Measurements from ENCODE around the gene YAP1.

The YAP1 gene

DNA sequence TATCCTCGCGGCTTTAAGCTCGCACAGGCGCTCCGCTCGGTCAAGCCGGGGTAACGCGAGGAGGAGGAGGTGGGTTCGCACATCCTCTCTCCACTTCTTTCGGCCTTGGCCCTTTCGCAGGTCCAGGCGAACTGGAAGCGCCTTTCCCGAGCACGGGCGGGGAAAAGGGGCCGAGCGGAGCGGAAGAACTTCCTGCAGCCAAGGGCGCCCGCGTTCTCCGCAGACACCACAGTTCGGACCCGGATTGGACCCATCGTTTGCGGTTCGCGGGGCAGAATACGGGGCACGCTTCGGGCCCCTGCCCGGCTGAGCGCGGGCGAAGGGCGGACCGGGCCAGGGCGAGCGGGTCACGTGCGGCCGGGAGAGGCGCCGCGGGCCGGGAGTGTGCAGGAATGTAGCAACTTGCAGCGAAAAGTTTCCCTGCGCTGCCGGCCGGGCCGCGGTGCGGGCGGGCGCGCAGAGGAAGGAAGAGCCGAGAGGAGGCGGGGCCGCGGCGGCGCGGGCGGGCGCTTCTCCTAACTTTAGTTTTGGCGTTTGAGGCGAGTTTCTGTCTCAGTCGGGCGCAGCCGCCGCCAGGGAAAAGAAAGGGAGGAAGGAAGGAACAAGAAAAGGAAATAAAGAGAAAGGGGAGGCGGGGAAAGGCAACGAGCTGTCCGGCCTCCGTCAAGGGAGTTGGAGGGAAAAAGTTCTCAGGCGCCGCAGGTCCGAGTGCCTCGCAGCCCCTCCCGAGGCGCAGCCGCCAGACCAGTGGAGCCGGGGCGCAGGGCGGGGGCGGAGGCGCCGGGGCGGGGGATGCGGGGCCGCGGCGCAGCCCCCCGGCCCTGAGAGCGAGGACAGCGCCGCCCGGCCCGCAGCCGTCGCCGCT lies at the start of gene YAP1:
Gene YAP1, plus strand, starts transcription at position 552 of the 865 bp plus-strand sequence. CDS start 402 bp downstream, outside the sequence.
- DNase-seq (ENCODE audit: low spot score), result peak; percentile 80
- TF ChIP-seq, protein P1, sequence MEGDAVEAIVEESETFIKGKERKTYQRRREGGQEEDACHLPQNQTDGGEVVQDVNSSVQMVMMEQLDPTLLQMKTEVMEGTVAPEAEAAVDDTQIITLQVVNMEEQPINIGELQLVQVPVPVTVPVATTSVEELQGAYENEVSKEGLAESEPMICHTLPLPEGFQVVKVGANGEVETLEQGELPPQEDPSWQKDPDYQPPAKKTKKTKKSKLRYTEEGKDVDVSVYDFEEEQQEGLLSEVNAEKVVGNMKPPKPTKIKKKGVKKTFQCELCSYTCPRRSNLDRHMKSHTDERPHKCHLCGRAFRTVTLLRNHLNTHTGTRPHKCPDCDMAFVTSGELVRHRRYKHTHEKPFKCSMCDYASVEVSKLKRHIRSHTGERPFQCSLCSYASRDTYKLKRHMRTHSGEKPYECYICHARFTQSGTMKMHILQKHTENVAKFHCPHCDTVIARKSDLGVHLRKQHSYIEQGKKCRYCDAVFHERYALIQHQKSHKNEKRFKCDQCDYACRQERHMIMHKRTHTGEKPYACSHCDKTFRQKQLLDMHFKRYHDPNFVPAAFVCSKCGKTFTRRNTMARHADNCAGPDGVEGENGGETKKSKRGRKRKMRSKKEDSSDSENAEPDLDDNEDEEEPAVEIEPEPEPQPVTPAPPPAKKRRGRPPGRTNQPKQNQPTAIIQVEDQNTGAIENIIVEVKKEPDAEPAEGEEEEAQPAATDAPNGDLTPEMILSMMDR (IDR thresholded peaks at IDR 0.05; ENCODE audit: extremely low read depth, missing control alignments), result no peak

DNA sequence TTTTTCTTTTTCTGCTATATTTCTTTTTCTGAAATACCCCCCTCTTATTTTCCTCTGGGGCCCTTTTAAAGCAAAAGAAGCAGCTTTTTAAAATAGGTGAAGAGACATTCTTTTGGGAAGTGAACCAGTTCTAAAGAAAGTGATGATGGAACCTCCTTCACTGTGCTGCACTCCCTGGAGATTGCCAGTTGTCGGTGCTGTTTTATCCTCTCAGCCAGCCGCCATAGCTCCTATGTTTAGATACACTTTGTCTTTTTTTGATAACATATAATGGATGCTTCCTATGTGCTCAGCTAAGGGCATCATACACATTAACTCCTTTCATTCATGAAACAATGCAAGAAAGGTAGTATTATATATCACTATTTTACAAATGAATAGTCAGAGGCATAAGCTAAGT lies 49.0 kb upstream of the YAP1 start:
- DNase-seq (ENCODE audit: low spot score), result no peak
- TF ChIP-seq, protein P1 (IDR thresholded peaks at IDR 0.05; ENCODE audit: extremely low read depth, missing control alignments), result no peak

DNA sequence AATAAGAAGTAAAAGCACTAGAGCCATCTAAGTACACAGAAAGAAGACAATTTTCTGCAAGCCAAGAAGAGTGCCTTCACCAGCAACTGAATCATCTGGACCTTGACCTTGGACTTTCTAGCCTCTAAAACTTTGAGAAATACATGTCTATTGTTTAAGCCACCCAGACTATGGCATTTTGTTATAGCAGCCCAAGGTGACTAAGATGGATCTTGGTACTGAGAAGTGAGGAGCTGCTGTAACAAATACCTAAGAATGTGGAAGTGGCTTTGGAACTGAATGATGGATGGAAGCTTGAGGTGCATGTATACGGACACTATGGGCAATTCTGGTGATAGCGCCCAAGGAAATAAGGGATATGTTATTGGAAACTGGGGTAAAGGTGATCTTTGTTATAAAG lies 48.1 kb upstream of the YAP1 start:
- TF ChIP-seq, protein P1 (IDR thresholded peaks at IDR 0.05; ENCODE audit: extremely low read depth, missing control alignments), result no peak
- no peak for DNase-seq (ENCODE audit: low spot score)

DNA sequence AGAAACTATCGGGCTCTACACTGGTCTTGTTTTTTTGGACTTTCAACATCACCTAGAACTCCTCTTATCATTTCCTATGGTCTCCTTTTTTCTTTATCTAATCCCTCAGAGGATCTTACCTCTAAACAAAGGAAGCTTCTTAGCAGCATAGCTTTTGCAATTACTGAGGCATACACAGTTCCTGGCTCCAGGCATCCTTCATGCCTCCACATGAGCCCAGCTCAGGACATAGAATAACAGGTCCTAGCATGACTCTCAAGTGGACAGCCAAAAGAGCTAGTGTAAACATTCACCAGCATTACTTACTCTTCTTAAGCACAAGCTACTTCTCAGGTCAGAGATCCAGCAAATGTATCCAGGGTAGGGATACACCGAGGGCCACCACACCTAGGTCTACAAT lies 45.9 kb upstream of the YAP1 start:
- TF ChIP-seq, protein P1 (IDR thresholded peaks at IDR 0.05; ENCODE audit: extremely low read depth, missing control alignments), result no peak
- no peak for DNase-seq (ENCODE audit: low spot score)

DNA sequence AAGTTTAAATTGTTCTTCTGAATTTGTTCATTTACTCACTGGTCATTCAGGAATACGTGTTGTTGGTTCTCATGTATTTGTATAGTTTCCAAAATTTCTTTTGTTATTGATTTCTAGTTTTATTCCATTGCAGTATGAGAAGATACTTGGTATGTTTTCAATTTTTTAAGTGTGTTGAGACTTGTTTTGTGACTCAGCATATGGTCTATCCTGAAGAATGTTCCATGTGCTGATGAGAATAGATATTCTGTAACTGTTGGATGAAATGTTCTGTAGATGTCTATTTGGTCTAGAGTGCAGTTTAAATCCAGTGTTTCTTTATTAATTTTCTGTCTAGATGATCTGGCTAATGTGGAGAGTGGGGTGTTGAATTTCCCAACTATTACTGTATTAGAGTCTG lies 39.5 kb upstream of the YAP1 start:
- DNase-seq (ENCODE audit: low spot score), result no peak
- TF ChIP-seq, protein P1 (IDR thresholded peaks at IDR 0.05; ENCODE audit: extremely low read depth, missing control alignments), result no peak

DNA sequence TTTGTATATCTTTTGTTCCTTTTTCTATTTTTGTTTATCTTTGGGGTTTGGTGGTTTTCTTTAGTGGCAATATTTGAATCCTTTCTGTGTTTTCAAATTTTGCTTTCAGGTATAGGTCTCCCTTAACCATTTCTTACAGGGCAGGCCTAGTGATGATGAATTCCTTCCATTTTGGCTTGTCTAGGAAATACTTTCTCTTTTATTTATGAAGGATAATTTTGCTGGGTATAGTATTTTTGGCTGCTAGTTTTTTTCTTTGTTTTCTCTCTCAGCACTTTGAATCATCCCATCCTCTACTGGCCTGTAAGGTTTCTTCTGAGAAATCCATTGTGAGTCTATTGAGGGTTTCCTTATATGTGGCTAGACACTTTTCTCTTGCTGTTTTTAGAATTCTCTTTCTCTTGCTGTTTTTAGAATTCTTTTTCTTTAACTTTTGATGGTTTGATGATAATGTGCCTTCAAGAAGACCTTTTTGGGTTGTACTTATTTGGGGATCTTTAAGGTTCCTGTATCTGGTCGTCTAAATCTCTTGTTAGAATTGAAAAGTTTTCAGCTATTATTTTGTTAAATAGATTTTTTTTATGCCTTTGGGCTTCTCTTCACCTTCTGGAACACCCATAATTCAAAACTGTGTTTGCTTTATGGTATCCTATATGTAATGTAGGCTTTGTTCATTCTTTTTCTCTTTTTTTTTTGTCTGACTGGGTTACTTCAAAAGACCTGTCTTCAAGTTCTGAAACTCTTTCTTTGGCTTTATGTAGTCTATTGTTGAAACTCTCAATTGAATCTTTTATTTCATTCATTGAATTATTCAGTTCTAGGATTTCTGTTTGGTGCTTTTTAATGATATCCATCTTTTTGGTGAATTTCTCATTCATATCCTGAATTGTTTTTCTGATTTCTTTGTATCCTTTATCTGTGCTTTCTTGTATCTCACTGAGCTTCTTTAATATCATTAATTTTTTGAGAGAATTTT lies 38.5 kb upstream of the YAP1 start:
- TF ChIP-seq, protein P1 (IDR thresholded peaks at IDR 0.05; ENCODE audit: extremely low read depth, missing control alignments), result no peak
- DNase-seq (ENCODE audit: low spot score), result no peak

DNA sequence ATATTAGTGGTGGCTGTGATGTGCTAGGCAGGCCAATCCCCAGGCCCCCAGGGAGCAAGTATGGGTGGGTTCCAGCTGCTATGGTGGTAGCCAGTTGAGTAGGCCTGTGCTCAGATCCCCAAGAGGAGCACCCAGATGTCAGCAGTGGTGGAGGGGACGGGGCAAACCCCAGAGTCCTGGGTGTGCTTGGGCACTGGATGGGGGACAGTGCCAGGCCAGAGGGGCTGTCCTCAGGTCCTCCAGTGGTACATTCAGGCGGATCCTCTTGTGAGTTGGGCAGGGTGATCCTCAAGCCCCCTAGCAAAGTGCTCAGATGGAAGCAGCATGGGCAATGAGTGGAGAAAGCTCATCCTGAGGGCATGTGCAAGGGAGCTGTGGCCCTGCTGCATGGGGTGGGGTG lies 37.0 kb upstream of the YAP1 start:
- no peak for DNase-seq (ENCODE audit: low spot score)
- TF ChIP-seq, protein P1 (IDR thresholded peaks at IDR 0.05; ENCODE audit: extremely low read depth, missing control alignments), result no peak

All from GM20000 (cell line).